Measurements from ENCODE around the gene RNF212.

RNF212 gene

GRCh38 chr4:1136048-1136447, 22.7 kb upstream of the RNF212 start:
- ATAC-seq: no peak
- TF ChIP-seq ISL1 (CRISPR knock-in tag; IDR thresholded peaks at IDR 0.05): no peak
- TF ChIP-seq TCF4 (CRISPR knock-in tag; IDR thresholded peaks at IDR 0.05; ENCODE audit: borderline replicate concordance): no peak
- no peak for TF ChIP-seq ZC3H10 (CRISPR knock-in tag; IDR thresholded peaks at IDR 0.05)
- no peak for TF ChIP-seq ZFP30 (CRISPR knock-in tag; IDR thresholded peaks at IDR 0.05)
- no peak for TF ChIP-seq SNAI2 (CRISPR knock-in tag; IDR thresholded peaks at IDR 0.05)
- TF ChIP-seq CSRNP3 (CRISPR knock-in tag; IDR thresholded peaks at IDR 0.05): no peak
- TF ChIP-seq PATZ1 (CRISPR knock-in tag; IDR thresholded peaks at IDR 0.05; ENCODE audit: borderline replicate concordance): no peak
- TF ChIP-seq CSDC2 (CRISPR knock-in tag; IDR thresholded peaks at IDR 0.05): no peak
- TF ChIP-seq TOX (CRISPR knock-in tag; IDR thresholded peaks at IDR 0.05; ENCODE audit: borderline replicate concordance): no peak
- no peak for TF ChIP-seq CREB5 (CRISPR knock-in tag; IDR thresholded peaks at IDR 0.05; ENCODE audit: low read depth)
- no peak for TF ChIP-seq ESRRG (CRISPR knock-in tag; IDR thresholded peaks at IDR 0.05)
- no peak for TF ChIP-seq PPARA (CRISPR knock-in tag; IDR thresholded peaks at IDR 0.05; ENCODE audit: borderline replicate concordance)
- TF ChIP-seq ZFP3 (CRISPR knock-in tag; IDR thresholded peaks at IDR 0.05): no peak
- TF ChIP-seq POU6F1 (CRISPR knock-in tag; IDR thresholded peaks at IDR 0.05; ENCODE audit: borderline replicate concordance, low read depth): no peak
- no peak for TF ChIP-seq GLIS3 (CRISPR knock-in tag; IDR thresholded peaks at IDR 0.05)
- TF ChIP-seq ZNF565 (CRISPR knock-in tag; conservative IDR thresholded peaks at IDR 0.05; ENCODE audit: low read depth): no peak
- no peak for TF ChIP-seq RARB (CRISPR knock-in tag; IDR thresholded peaks at IDR 0.05)
- no peak for TF ChIP-seq TSHZ2 (CRISPR knock-in tag; IDR thresholded peaks at IDR 0.05)

GRCh38 chr4:1133033-1133432, 19.7 kb upstream of the RNF212 start:
- no peak for ATAC-seq
- TF ChIP-seq ZC3H10 (CRISPR knock-in tag; IDR thresholded peaks at IDR 0.05) (no peak), ZNF8 (CRISPR knock-in tag; IDR thresholded peaks at IDR 0.05) (no peak), ISL1 (CRISPR knock-in tag; IDR thresholded peaks at IDR 0.05) (no peak), PATZ1 (CRISPR knock-in tag; IDR thresholded peaks at IDR 0.05; ENCODE audit: borderline replicate concordance) (no peak), CSDC2 (CRISPR knock-in tag; IDR thresholded peaks at IDR 0.05) (no peak), RARB (CRISPR knock-in tag; IDR thresholded peaks at IDR 0.05) (no peak), ESRRG (CRISPR knock-in tag; IDR thresholded peaks at IDR 0.05) (no peak), CREB5 (CRISPR knock-in tag; IDR thresholded peaks at IDR 0.05; ENCODE audit: low read depth) (no peak), TOX (CRISPR knock-in tag; IDR thresholded peaks at IDR 0.05; ENCODE audit: borderline replicate concordance) (no peak), PPARA (CRISPR knock-in tag; IDR thresholded peaks at IDR 0.05; ENCODE audit: borderline replicate concordance) (no peak), ZFP30 (CRISPR knock-in tag; IDR thresholded peaks at IDR 0.05) (no peak), TCF4 (CRISPR knock-in tag; IDR thresholded peaks at IDR 0.05; ENCODE audit: borderline replicate concordance) (no peak), OSR1 (CRISPR knock-in tag; IDR thresholded peaks at IDR 0.05) (no peak), SNAI2 (CRISPR knock-in tag; IDR thresholded peaks at IDR 0.05) (no peak), TSHZ2 (CRISPR knock-in tag; IDR thresholded peaks at IDR 0.05) (no peak), BACH2 (CRISPR knock-in tag; IDR thresholded peaks at IDR 0.05; ENCODE audit: borderline replicate concordance) (no peak), ZNF70 (CRISPR knock-in tag; IDR thresholded peaks at IDR 0.05) (no peak), ZFP3 (CRISPR knock-in tag; IDR thresholded peaks at IDR 0.05) (no peak), ARNTL (CRISPR knock-in tag; IDR thresholded peaks at IDR 0.05; ENCODE audit: borderline replicate concordance, low read depth) (no peak)
